GM18951 (cell line): Measurements from ENCODE around the gene PDS5B.

Experiments
- POLR2A ChIP-seq: IDR thresholded peaks from 4 replicates; pipeline ENCODE4 v1.6.1; 2011; ENCODE audit warnings: mild to moderate bottlenecking; ENCODE audit not compliant: insufficient read length, insufficient read depth; ENCODE audit errors: extremely low read depth
- in situ Hi-C: fragments of 300-500 bp; cut with MboI; formaldehyde crosslinking; loops from one replicate; pipeline ENCODE4 v1.12.0; 2022; ENCODE audit warnings: low sequenced_read_pairs, mixed read lengths, inconsistent platforms; ENCODE audit not compliant: unreplicated experiment

Gene PDS5B

GRCh38 chr13:32581177-32581786 is 5.0 kb upstream of the PDS5B start:
- TF ChIP-seq POLR2A = no peak
- in situ Hi-C loops = loop anchor here (25.0 kb wide), 1 partner anchor 956 kb away; no protein-coding TSS in a partner anchor

- no peak for TF ChIP-seq POLR2A
- in situ Hi-C loops = loop anchor here (25.0 kb wide), 1 partner anchor 955 kb away; no protein-coding TSS in a partner anchor
Measured at GRCh38 chr13:32582281-32582680, 4.0 kb upstream of the PDS5B start.

- no peak for TF ChIP-seq POLR2A
- in situ Hi-C loops = loop anchor here (25.0 kb wide), 1 partner anchor 954 kb away; no protein-coding TSS in a partner anchor
Measured at GRCh38 chr13:32582991-32583390, 3.3 kb upstream of the PDS5B start.

- in situ Hi-C loops = loop anchor here (25.0 kb wide), 1 partner anchor 952 kb away; no protein-coding TSS in a partner anchor
- TF ChIP-seq POLR2A = no peak
Measured at GRCh38 chr13:32585550-32586079, 637 bp upstream of the PDS5B start.

- in situ Hi-C loops = loop anchor here (25.0 kb wide), 1 partner anchor 950 kb away; no protein-coding TSS in a partner anchor
- peak; percentile 23 for TF ChIP-seq POLR2A
Measured at GRCh38 chr13:32587011-32587810, 959 bp downstream of the PDS5B start.

GRCh38 chr13:32587811-32588170 is 1.5 kb downstream of the PDS5B start:
- in situ Hi-C loops = loop anchor here (25.0 kb wide), 1 partner anchor 950 kb away; no protein-coding TSS in a partner anchor
- no peak for TF ChIP-seq POLR2A

- TF ChIP-seq POLR2A = no peak
- in situ Hi-C loops = loop anchor here (25.0 kb wide), 1 partner anchor 949 kb away; no protein-coding TSS in a partner anchor
Measured at GRCh38 chr13:32588736-32589135, 2.5 kb downstream of the PDS5B start.

GRCh38 chr13:32589471-32589870 is 3.2 kb downstream of the PDS5B start:
- TF ChIP-seq POLR2A = no peak
- in situ Hi-C loops = loop anchor here (25.0 kb wide), 1 partner anchor 948 kb away; no protein-coding TSS in a partner anchor

GRCh38 chr13:32590266-32590665 is 4.0 kb downstream of the PDS5B start:
- in situ Hi-C loops = loop anchor here (25.0 kb wide), 1 partner anchor 947 kb away; no protein-coding TSS in a partner anchor
- TF ChIP-seq POLR2A = no peak

- TF ChIP-seq POLR2A = no peak
- in situ Hi-C loops = loop anchor here (25.0 kb wide), 1 partner anchor 945 kb away; no protein-coding TSS in a partner anchor
Measured at GRCh38 chr13:32592082-32592481, 5.8 kb downstream of the PDS5B start.

GRCh38 chr13:32594157-32594738 is 8.0 kb downstream of the PDS5B start:
- in situ Hi-C loops = loop anchor here (25.0 kb wide), 1 partner anchor 943 kb away; no protein-coding TSS in a partner anchor
- no peak for TF ChIP-seq POLR2A

- no peak for TF ChIP-seq POLR2A
- in situ Hi-C loops = loop anchor here (25.0 kb wide), 1 partner anchor 942 kb away; no protein-coding TSS in a partner anchor
Measured at GRCh38 chr13:32595306-32595705, 9.1 kb downstream of the PDS5B start.

- in situ Hi-C loops = no loop called here
- no peak for TF ChIP-seq POLR2A
Measured at GRCh38 chr13:32600890-32601289, 14.6 kb downstream of the PDS5B start.

GRCh38 chr13:32609428-32609827 is 23.2 kb downstream of the PDS5B start:
- in situ Hi-C loops = no loop called here
- TF ChIP-seq POLR2A = no peak
